ENCODE data around the gene OR6B2.

- TF ChIP-seq POLR2A (IDR thresholded peaks at IDR 0.05; ENCODE audit: low read length) (no peak), GATA1 (IDR thresholded peaks at IDR 0.05; ENCODE audit: low read depth, low read length) (no peak)
Observed at GRCh38 chr2:240014327-240014726, 15.9 kb downstream of the OR6B2 start.
